GM23248 (cell line): ENCODE measurements around the gene CERKL.

Experiments
- EZH2 ChIP-seq: fragments of 200-600 bp; sonication (generic); IDR thresholded peaks from 2 replicates; pipeline ENCODE4 v1.6.1; 2018; ENCODE audit warnings: antibody characterized with exemption, mild to moderate bottlenecking; ENCODE audit not compliant: insufficient read depth, poor library complexity, severe bottlenecking
- EZH2phosphoT487 ChIP-seq: fragments of 200-600 bp; sonication (generic); IDR thresholded peaks from 2 replicates; pipeline ENCODE4 v1.6.1; 2018; ENCODE audit warnings: antibody characterized with exemption, moderate library complexity, mild to moderate bottlenecking, low read depth; ENCODE audit not compliant: insufficient read depth

DNA sequence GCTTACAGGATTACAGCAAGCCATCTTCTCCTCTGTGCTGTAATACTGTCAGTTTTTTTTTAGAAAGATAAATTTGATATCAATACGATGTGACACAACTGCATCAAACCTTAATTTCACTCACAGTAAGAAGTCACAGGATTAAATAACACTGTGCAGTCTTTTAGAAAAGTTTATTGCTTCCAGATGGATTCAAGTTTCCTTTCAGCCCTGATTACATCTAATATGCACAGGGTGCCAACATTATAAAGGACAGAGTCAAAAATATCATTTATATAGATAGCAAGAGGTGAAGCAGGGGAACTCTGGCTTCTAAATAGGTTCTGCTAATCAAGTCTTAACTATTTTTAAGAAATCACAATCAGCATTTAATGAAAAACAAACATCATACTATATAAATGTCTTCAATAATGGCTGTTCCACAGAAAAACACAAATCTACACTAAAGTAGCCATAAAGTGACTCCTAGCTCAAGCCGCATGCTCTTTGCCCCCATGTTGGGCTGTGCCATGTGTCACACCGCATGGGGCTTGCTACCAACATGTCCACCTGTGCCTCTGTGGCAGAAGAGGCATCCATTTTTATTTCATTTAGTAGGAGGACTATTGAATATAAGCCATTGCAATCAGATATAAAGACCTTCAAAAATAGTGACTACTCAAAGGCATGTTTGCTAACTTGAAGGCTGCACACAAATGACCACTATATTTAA, 35.0 kb downstream of the CERKL start:
- TF ChIP-seq EZH2, result no peak
- no peak for TF ChIP-seq EZH2phosphoT487
